Stomach (tissue), 4 donors: ENCODE measurements around the gene TSR2.

Source experiments
- CTCF ChIP-seq, 7 experiments: fragments of 450-650 bp in 4 of 7; fragments of 200-600 bp in 3 of 7; sonication (generic) in 3 of 7; IDR thresholded peaks; one replicate each; pipeline ENCODE4 v1.5.1; 2016 to 2019; ENCODE audit warnings: antibody characterized with exemption in 7 of 7, control low read depth in 2 of 7, mild to moderate bottlenecking in 1 of 7
- EP300 ChIP-seq: sonication (generic); formaldehyde crosslinking; IDR thresholded peaks from one replicate; pipeline ENCODE4 v1.6.1; 2017; ENCODE audit warnings: antibody characterized with exemption
- POLR2AphosphoS5 ChIP-seq, 3 donors: sonication (generic); formaldehyde crosslinking; IDR thresholded peaks; one replicate each; pipeline ENCODE4 v1.6.1; 2016; ENCODE audit warnings: antibody characterized with exemption in 3 of 3

- TF ChIP-seq POLR2AphosphoS5 (IDR thresholded peaks at IDR 0.05) (peak in 2 of 3 donors; percentile 52 to 72), CTCF (IDR thresholded peaks at IDR 0.05) (no peak), EP300 (no peak)
Observed at GRCh38 chrX:54419559-54420302, 20.5 kb upstream of the TSR2 start.
